Measurements from ENCODE around the gene RRAS2. TPM values are rescaled to one million over a fixed set of nuclear protein-coding genes. Genes with fewer than 3 reads are reported as not detected.
"Not testable (repeated sequence)": the region's sequence is repeated elsewhere in the genome, so short reads cannot be mapped to it uniquely, and the experiment has no call there.

RRAS2 gene
- 159 and 200 TPM in 2 replicates for total RNA-seq (2014; rRNA removed; shearing (Covaris generic))

- Histone ChIP-seq H3K27me3 (replicated peaks) (no peaks in the 10 kb centered on the region), H3K4me1 (replicated peaks) (peaks cover 14% of the 10 kb centered on the region), H3K4me3 (peak within 1 kb of the TSS; percentile 100), H3K36me3 (peaks cover 18% of the 10 kb centered on the region), H3K27ac (peak within 1 kb of the TSS; percentile 86), H3K9me3 (replicated peaks) (0 out of 2 replicates have a peak, but pooled peaks cover 3% of the 10 kb centered on the region)
- DNase-seq (ENCODE audit: low read depth in 1 of 2, low spot score in 2 of 2), result peak; percentile 70 to 86
These were observed at the start of gene RRAS2 for GRCh38 chr11:14358729-14359439. Gene RRAS2 (minus strand): TSS chr11:14359183. CDS start chr11:14358870, 313 bp downstream.

DNA sequence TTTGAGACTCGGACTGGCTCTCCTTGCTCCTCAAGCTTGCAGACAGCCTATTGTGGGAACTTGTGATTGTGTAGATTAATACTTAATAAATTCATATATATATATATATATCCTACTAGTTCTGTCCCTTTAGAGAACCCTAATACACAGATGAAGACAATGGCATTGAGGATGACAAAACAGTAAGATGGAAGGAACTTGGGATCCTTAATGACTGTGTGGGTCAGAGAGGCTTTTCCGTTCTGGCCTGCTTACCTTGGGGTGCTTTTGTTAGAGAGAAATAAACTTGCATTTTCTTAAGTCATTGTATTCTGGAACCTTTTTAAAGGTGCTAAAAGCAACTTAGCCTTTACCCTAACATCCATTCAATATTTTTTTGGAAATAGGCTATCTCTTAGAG, 49.6 kb upstream of the RRAS2 start:
- H3K4me3 ChIP-seq, result no peak overlapping the region
- H3K36me3 ChIP-seq, result no peaks in the 10 kb centered on the region
- no peaks in the 10 kb centered on the region for H3K9me3 ChIP-seq (replicated peaks)
- DNase-seq (ENCODE audit: low read depth in 1 of 2, low spot score in 2 of 2), result no peak
- no peak overlapping the region for H3K27ac ChIP-seq
- H3K4me1 ChIP-seq (replicated peaks), result peaks cover 27% of the 10 kb centered on the region
- no peaks in the 10 kb centered on the region for H3K27me3 ChIP-seq (replicated peaks)

DNA sequence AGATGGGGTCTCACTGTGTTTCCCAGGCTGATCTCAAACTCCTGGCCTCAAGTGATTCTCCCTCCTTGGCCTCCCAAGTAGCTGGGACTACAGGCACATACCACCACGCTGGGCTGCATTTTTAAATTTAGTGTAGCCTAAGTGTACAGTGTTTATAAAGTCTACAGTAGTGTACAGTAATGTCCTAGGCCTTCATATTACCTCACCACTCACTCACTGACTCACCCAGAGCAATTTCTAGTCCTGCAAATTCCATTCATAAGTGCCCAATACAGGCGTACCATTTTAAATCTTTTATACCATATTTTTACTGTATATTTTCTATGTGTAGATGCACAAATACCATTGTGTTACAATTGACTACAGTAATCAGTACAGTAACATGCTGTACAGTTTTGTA, 47.1 kb upstream of the RRAS2 start:
- not testable (repeated sequence) for DNase-seq (ENCODE audit: low read depth in 1 of 2, low spot score in 2 of 2); H3K27ac ChIP-seq; H3K27me3 ChIP-seq (replicated peaks); H3K36me3 ChIP-seq; H3K4me1 ChIP-seq (replicated peaks); H3K4me3 ChIP-seq; H3K9me3 ChIP-seq (replicated peaks)

DNA sequence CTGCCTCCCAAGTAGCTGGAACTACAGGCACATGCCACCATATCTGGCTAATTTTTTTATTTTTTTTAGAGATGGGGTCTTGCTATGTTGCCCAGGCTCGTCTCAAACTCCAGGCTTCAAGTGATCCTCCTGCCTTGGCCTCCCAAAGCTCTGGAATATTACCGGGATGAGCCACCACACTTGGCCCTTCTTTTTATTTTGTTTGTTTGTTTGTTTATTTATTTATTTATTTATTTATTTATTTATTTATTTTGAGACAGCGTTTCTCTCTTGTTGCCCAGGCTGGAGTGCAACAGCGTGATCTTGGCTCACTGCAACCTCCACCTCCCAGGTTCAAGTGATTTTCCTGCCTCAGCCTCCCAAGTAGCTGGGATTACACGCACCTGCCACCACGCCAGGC, 44.5 kb upstream of the RRAS2 start:
- H3K27me3 ChIP-seq (replicated peaks); DNase-seq (ENCODE audit: low read depth in 1 of 2, low spot score in 2 of 2); H3K4me1 ChIP-seq (replicated peaks); H3K4me3 ChIP-seq; H3K36me3 ChIP-seq; H3K27ac ChIP-seq; H3K9me3 ChIP-seq (replicated peaks): not testable (repeated sequence)

DNA sequence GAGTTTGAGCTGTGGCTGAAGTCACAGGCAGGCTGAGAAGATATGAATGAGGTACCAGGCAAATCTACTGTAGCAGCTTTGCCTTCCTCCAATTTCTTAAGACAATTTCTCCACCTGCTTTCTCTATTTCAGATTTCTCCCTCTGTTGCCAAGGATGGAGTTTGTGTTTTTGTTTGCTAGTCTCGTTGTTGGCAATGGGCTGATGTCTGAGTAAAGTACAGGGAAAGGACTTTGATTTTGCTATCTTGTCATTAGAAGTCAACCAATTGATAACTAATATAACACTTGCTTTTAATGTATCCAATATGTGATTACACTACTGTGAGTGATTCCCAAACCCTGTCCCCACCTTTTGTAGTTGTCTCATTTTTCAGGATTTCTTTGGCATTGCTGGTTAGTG, 40.1 kb upstream of the RRAS2 start:
- H3K27me3 ChIP-seq (replicated peaks), result 0 out of 2 replicates have a peak, but pooled peaks cover 8% of the 10 kb centered on the region
- DNase-seq (ENCODE audit: low read depth in 1 of 2, low spot score in 2 of 2), result no peak
- H3K27ac ChIP-seq, result no peak overlapping the region
- no peaks in the 10 kb centered on the region for H3K4me1 ChIP-seq (replicated peaks)
- no peak overlapping the region for H3K4me3 ChIP-seq
- no peaks in the 10 kb centered on the region for H3K9me3 ChIP-seq (replicated peaks)
- no peaks in the 10 kb centered on the region for H3K36me3 ChIP-seq

- H3K4me3 ChIP-seq, result no peak overlapping the region
- no peak for DNase-seq (ENCODE audit: low read depth in 1 of 2, low spot score in 2 of 2)
- 0 out of 2 replicates have a peak, but pooled peaks cover 8% of the 10 kb centered on the region for H3K27me3 ChIP-seq (replicated peaks)
- H3K4me1 ChIP-seq (replicated peaks), result no peaks in the 10 kb centered on the region
- no peaks in the 10 kb centered on the region for H3K36me3 ChIP-seq
- no peak overlapping the region for H3K27ac ChIP-seq
- no peaks in the 10 kb centered on the region for H3K9me3 ChIP-seq (replicated peaks)
These were observed 37.3 kb upstream of the RRAS2 start for GRCh38 chr11:14396273-14396672.

GRCh38 chr11:14393889-14394288, 34.9 kb upstream of the RRAS2 start:
- no peak for DNase-seq (ENCODE audit: low read depth in 1 of 2, low spot score in 2 of 2)
- 0 out of 2 replicates have a peak, but pooled peaks cover 6% of the 10 kb centered on the region for H3K4me1 ChIP-seq (replicated peaks)
- 0 out of 2 replicates have a peak, but pooled peaks cover 8% of the 10 kb centered on the region for H3K27me3 ChIP-seq (replicated peaks)
- H3K36me3 ChIP-seq, result no peaks in the 10 kb centered on the region
- no peak overlapping the region for H3K4me3 ChIP-seq
- no peak overlapping the region for H3K27ac ChIP-seq
- no peaks in the 10 kb centered on the region for H3K9me3 ChIP-seq (replicated peaks)

DNA sequence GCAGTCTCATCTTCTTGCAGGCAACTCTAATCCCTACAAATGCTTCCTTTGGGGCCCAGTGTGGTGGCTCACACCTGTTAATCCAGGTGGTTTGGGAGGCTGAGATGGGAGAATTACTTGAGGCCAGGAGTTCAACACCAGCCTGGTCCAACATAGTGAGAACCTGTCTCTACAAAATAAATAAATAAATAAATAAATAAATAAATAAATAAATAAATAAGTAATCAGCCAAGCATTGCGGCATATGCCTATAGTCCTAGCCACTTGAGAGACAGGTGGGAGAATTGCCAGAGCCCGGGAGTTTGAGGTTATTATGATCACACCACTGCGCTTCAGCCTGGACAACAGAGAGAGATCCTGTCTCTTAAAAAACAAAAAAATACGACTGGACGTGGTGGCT, 34.1 kb upstream of the RRAS2 start:
- Histone ChIP-seq H3K4me1 (replicated peaks) (peaks cover 6% of the 10 kb centered on the region; the same call in 1 of the 2 replicates), H3K36me3 (no peaks in the 10 kb centered on the region), H3K27me3 (replicated peaks) (0 out of 2 replicates have a peak, but pooled peaks cover 6% of the 10 kb centered on the region), H3K27ac (no peak overlapping the region), H3K4me3 (no peak overlapping the region), H3K9me3 (replicated peaks) (no peaks in the 10 kb centered on the region)
- DNase-seq (ENCODE audit: low read depth in 1 of 2, low spot score in 2 of 2), result no peak

GRCh38 chr11:14390669-14391068, 31.7 kb upstream of the RRAS2 start:
- Histone ChIP-seq H3K27me3 (replicated peaks) (no peaks in the 10 kb centered on the region), H3K4me1 (replicated peaks) (peaks cover 20% of the 10 kb centered on the region), H3K9me3 (replicated peaks) (no peaks in the 10 kb centered on the region), H3K27ac (no peak overlapping the region), H3K4me3 (no peak overlapping the region), H3K36me3 (no peaks in the 10 kb centered on the region)
- DNase-seq (ENCODE audit: low read depth in 1 of 2, low spot score in 2 of 2), result peak in 1 of 2 experiments; percentile 34

GRCh38 chr11:14388352-14388751, 29.4 kb upstream of the RRAS2 start:
- peaks cover 20% of the 10 kb centered on the region for H3K4me1 ChIP-seq (replicated peaks)
- H3K27ac ChIP-seq, result no peak overlapping the region

DNA sequence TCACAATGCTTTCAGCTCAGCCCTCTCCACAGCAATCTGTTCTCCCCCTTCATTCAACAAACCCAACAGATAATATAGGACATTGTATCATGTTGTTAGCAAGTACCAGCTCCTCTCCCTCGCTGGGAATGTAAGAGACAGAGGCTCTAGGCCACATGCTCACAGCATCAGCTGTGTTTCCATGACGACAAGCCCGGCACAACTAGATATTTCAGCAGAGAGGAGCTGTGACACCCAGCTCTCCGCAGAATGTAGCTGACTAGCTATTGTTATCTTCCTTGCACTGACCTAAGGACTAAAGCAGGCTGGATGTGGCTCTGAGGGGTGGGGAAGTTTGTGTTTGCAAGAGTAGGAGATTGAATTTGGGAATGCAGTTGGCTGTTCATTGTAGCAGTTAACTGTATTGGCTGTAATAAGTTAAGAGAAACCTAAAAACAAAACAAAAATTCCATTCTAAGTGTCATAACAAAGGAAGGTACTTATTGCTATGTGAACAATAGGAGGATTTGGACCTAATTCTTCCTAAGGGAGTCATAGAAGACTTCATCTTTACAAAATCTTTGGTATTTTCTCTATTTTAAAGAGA, 28.0 kb upstream of the RRAS2 start:
- peak; percentile 68 to 81 for DNase-seq (ENCODE audit: low read depth in 1 of 2, low spot score in 2 of 2)
- Histone ChIP-seq H3K9me3 (replicated peaks) (no peaks in the 10 kb centered on the region), H3K36me3 (no peaks in the 10 kb centered on the region), H3K27me3 (replicated peaks) (no peaks in the 10 kb centered on the region), H3K4me3 (no peak overlapping the region), H3K27ac (peak overlapping the region; percentile 29), H3K4me1 (replicated peaks) (peaks cover 21% of the 10 kb centered on the region)

More at GRCh38 chr11:14388352-14388751, 29.4 kb upstream of the RRAS2 start:
- Histone ChIP-seq H3K4me3 (no peak overlapping the region), H3K36me3 (no peaks in the 10 kb centered on the region), H3K9me3 (replicated peaks) (no peaks in the 10 kb centered on the region), H3K27me3 (replicated peaks) (no peaks in the 10 kb centered on the region)
- no peak for DNase-seq (ENCODE audit: low read depth in 1 of 2, low spot score in 2 of 2)

DNA sequence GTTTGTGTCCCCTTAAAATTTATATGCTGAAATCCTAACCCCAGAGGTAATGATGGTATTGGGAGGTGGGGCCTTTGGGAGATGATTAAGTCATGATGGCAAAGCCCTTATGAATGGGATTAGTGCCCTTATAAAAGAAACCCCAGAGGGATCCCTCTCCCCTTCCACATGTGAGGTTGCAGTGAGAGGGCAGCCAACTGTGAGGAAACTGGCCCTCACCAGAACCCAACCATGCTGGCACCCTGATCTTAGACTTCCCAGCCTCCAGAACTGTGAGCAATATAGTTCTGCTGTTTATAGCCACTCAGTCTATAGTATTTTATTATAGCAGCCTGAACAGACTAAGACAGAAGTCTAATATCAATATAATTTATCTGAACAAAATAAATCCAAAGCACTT, 27.1 kb upstream of the RRAS2 start:
- no peaks in the 10 kb centered on the region for H3K9me3 ChIP-seq (replicated peaks)
- H3K4me3 ChIP-seq, result no peak overlapping the region
- no peaks in the 10 kb centered on the region for H3K36me3 ChIP-seq
- DNase-seq (ENCODE audit: low read depth in 1 of 2, low spot score in 2 of 2), result no peak
- H3K27me3 ChIP-seq (replicated peaks), result no peaks in the 10 kb centered on the region
- H3K4me1 ChIP-seq (replicated peaks), result peaks cover 28% of the 10 kb centered on the region
- no peak overlapping the region for H3K27ac ChIP-seq

DNA sequence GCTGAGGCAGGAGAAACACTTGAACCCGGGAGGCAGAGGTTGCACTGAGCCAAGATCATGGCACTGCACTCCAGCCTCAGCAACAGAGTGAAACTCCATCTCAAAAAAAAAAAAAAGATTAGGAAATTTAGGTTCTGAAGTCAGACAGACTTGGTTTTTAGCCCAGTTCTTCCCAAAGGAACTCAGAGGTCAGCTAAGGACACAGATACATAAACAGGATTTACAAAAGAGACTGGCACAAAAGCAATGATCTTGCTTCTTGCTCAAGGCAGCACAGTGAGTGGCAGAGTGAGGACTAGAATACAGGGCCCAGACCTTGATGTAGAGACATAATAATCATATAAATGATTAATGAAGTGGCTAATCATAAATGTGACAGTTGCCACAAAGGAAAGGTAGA, 25.4 kb upstream of the RRAS2 start:
- Histone ChIP-seq H3K4me1 (replicated peaks) (peaks cover 25% of the 10 kb centered on the region), H3K27ac (no peak overlapping the region), H3K9me3 (replicated peaks) (no peaks in the 10 kb centered on the region), H3K27me3 (replicated peaks) (no peaks in the 10 kb centered on the region), H3K36me3 (no peaks in the 10 kb centered on the region), H3K4me3 (no peak overlapping the region)
- no peak for DNase-seq (ENCODE audit: low read depth in 1 of 2, low spot score in 2 of 2)

- Histone ChIP-seq H3K4me1 (replicated peaks) (peaks cover 16% of the 10 kb centered on the region), H3K4me3 (no peak overlapping the region), H3K36me3 (no peaks in the 10 kb centered on the region), H3K9me3 (replicated peaks) (no peaks in the 10 kb centered on the region), H3K27ac (no peak overlapping the region), H3K27me3 (replicated peaks) (no peaks in the 10 kb centered on the region)
- DNase-seq (ENCODE audit: low read depth in 1 of 2, low spot score in 2 of 2), result no peak
These were observed 23.0 kb upstream of the RRAS2 start for GRCh38 chr11:14381968-14382367.
